Common myeloid progenitor, CD34-positive (primary cell): ENCODE measurements around the gene CEP170B.

Experiments used
- CTCF ChIA-PET: fragments of 350-600 bp; sonication (Branson Sonifier 250); formaldehyde crosslinking; loops from one replicate; lab custom pipeline; 2021; ENCODE audit warnings: antibody characterized with exemption; lab: Charles Lee
- POLR2A ChIA-PET: fragments of 350-600 bp; sonication (Branson Sonifier 250); formaldehyde crosslinking; loops from one replicate; lab custom pipeline; 2021; ENCODE audit warnings: antibody characterized with exemption; lab: Charles Lee
- DNase-seq, 3 donors: peaks; one replicate each; pipeline versions ENCODE4 v3.0.0 to v3.0.0-alpha.2; 2013
- H3K27ac ChIP-seq, 2 experiments: 1 replicate in 1 of 2; 2 replicates in 1 of 2; pipeline ENCODE4 v1.7.0; 2013; ENCODE audit warnings: inconsistent platforms in 2 of 2, low read length in 2 of 2, mild to moderate bottlenecking in 2 of 2, low read depth in 1 of 2, moderate library complexity in 1 of 2; ENCODE audit not compliant: severe bottlenecking in 2 of 2, insufficient read depth in 1 of 2, poor library complexity in 1 of 2
- H3K27me3 ChIP-seq, 5 experiments: replicated peaks in 2 of 5; 1 replicate in 3 of 5; 2 replicates in 2 of 5; pipeline versions ENCODE4 v1.6.1 to v1.7.0; 2013; ENCODE audit warnings: low read length in 4 of 5, mild to moderate bottlenecking in 2 of 5, moderate library complexity in 2 of 5, inconsistent platforms in 1 of 5; ENCODE audit not compliant: insufficient read depth in 5 of 5, control insufficient read depth in 4 of 5
- H3K36me3 ChIP-seq, 4 experiments: 1 replicate in 2 of 4; 2 replicates in 2 of 4; pipeline versions ENCODE4 v1.6.1 to v1.7.0; 2013; ENCODE audit warnings: low read length in 3 of 4, control low read depth in 1 of 4, mild to moderate bottlenecking in 1 of 4; ENCODE audit not compliant: control insufficient read depth in 4 of 4, insufficient read depth in 4 of 4
- H3K4me1 ChIP-seq, 4 experiments: 1 replicate in 3 of 4; 2 replicates in 1 of 4; pipeline versions ENCODE4 v1.6.1 to v1.7.1; 2013; ENCODE audit warnings: low read length in 3 of 4, mild to moderate bottlenecking in 3 of 4, control low read depth in 1 of 4, inconsistent platforms in 1 of 4, moderate library complexity in 1 of 4; ENCODE audit not compliant: control insufficient read depth in 4 of 4, insufficient read depth in 4 of 4; ENCODE audit errors: control extremely low read depth in 1 of 4
- H3K4me3 ChIP-seq, 7 experiments: 1 replicate in 4 of 7; 2 replicates in 3 of 7; pipeline versions ENCODE4 v1.5.1 to v1.7.0; 2013; ENCODE audit warnings: mild to moderate bottlenecking in 7 of 7, low read length in 6 of 7, moderate library complexity in 6 of 7, inconsistent platforms in 2 of 7, low read depth in 2 of 7, control low read depth in 1 of 7; ENCODE audit not compliant: insufficient read depth in 4 of 7, control insufficient read depth in 1 of 7; ENCODE audit errors: extremely low read depth in 1 of 7
- H3K9me3 ChIP-seq, 5 experiments: 1 replicate in 4 of 5; 2 replicates in 1 of 5; pipeline versions ENCODE4 v1.6.1 to v1.7.1; 2013; ENCODE audit warnings: low read length in 4 of 5, mild to moderate bottlenecking in 2 of 5, inconsistent platforms in 1 of 5, low read depth in 1 of 5, moderate library complexity in 1 of 5; ENCODE audit not compliant: control insufficient read depth in 4 of 5, insufficient read depth in 2 of 5; ENCODE audit errors: control extremely low read depth in 1 of 5
- WGBS: methylation state at CpG from one replicate; pipeline ENCODE4 v1.1.5; 2013; ENCODE audit not compliant: insufficient coverage; 5-methylcytosine and 5-hydroxymethylcytosine counted together

The CEP170B gene

DNA sequence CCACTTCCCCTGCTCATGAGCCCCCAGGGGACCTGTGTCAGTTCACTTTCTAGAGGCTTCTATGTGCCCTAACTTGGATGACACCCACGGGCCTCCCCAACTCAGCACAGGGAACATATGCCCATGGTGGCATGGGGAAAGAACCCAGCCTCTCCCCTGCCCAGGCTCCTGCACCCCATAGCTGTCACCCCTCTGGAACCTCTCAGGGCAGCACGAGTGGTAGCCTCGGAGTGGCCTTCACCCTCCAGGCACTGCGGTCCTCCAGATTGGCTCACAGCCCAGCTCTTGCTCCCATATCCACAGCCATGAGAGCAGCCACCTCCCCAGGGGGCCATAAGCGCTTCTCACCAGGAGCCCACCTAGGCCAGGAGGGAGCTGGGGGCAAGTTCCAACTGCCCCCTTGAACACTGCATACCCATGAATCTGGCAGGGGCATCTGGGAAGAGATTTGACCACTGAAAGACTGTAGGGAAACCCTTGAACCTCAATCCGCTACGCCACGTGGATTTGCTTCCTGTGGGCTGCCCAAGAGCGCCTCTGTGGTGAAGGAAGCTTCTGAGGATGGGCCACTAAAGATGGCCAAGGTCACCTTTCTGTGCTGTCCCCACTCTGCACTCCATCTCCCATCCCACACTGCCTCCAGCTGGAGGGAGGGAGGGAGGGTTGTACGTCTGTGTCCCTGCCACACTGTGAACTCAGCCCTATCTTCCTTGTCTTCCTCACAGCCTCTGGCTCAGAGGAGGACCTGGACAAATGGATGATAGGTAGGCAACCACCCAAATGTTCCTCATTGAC is 71.5 kb downstream of the CEP170B start:
- POLR2A ChIA-PET, result no interaction called here
- H3K27me3 ChIP-seq, result peaks cover 0 to 22% (median 0%) of the 10 kb centered on the region in 5 experiments
- H3K27ac ChIP-seq, result no peak overlapping the region
- no peaks in the 10 kb centered on the region for H3K9me3 ChIP-seq
- no peak overlapping the region for H3K4me3 ChIP-seq
- CTCF ChIA-PET, result interaction anchor here (0.8 to 4.9 kb wide), 7 partner anchors 9 to 108 kb away, joined by 4 to 21 read pairs (median 4); partner anchors contain the start of gene PLD4
- no peak for DNase-seq
- no peaks in the 10 kb centered on the region for H3K36me3 ChIP-seq
- H3K4me1 ChIP-seq, result peaks cover 0 to 11% (median 3%) of the 10 kb centered on the region in 4 experiments
- WGBS, result 66% methylated on average over 9 of the region's 10 CpGs

DNA sequence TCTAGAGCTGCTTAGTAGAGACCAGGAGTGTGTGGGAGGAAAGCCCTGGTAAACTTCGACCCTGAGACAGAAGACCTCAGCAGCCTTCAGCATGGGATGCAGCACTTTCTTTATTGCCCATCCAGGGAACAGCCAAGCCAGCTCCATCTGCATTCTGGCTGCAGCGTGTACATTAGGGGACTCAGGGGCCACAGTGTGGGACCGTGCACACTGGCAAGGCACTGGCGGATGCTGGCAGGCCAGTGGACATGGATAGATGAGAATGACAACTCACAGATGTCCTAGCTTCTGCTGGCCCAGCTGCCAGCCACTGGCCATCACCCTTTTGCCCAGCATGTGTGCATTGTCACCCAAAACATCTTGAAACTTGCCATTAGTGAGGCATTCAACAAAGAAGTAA is 72.1 kb downstream of the CEP170B start:
- WGBS, result 88% methylated on average over 4 of the region's 4 CpGs
- peaks cover 0 to 22% (median 0%) of the 10 kb centered on the region in 5 experiments for H3K27me3 ChIP-seq
- CTCF ChIA-PET, result interaction anchor here (1.1 to 4.9 kb wide), 5 partner anchors 12 to 108 kb away, joined by 4 to 21 read pairs (median 4); partner anchors contain the start of gene PLD4

GRCh38 chr14:104937694-104938365 is 72.8 kb downstream of the CEP170B start:
- H3K27ac ChIP-seq, result no peak overlapping the region
- H3K4me3 ChIP-seq, result no peak overlapping the region
- WGBS, result 95% methylated on average over 5 of the region's 11 CpGs
- ChIA-PET CTCF (interaction anchor here (0.6 to 4.9 kb wide), 7 partner anchors 13 to 351 kb away, joined by 3 to 21 read pairs (median 4); partner anchors contain the start of gene PLD4), POLR2A (no interaction called here)
- H3K4me1 ChIP-seq, result peaks cover 0 to 8% (median 3%) of the 10 kb centered on the region in 4 experiments
- DNase-seq, result no peak
- no peaks in the 10 kb centered on the region for H3K9me3 ChIP-seq
- no peaks in the 10 kb centered on the region for H3K36me3 ChIP-seq
- H3K27me3 ChIP-seq, result peaks cover 0 to 22% (median 0%) of the 10 kb centered on the region in 5 experiments

More for the DNA sequence above, 72.1 kb downstream of the CEP170B start:
- no peak for DNase-seq
- Histone ChIP-seq H3K9me3 (no peaks in the 10 kb centered on the region), H3K36me3 (no peaks in the 10 kb centered on the region), H3K4me3 (no peak overlapping the region), H3K27ac (no peak overlapping the region), H3K4me1 (peaks cover 0 to 11% (median 3%) of the 10 kb centered on the region in 4 experiments)
- POLR2A ChIA-PET, result no interaction called here

DNA sequence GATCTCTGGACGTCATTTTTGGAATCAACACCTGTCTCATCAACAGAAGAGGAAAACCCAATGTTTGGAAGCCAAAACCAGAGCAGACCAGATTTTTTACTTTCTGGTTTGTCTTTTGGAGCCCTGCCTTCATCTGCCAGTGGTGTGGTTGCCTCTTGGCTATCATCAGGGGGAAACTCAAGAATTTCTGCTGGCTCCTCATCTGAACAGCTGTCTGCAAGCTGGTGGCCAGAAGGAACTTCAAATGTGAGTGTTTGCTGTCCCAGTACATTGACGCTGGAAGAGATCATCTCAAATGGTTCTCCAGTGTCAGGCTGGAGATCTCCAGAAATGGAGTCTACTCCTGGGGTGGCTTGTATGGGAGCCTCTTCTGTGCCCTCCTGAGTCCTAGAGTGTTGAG is 73.4 kb downstream of the CEP170B start:
- no peaks in the 10 kb centered on the region for H3K9me3 ChIP-seq
- no peak overlapping the region for H3K4me3 ChIP-seq
- ChIA-PET CTCF (interaction anchor here (0.6 to 1.3 kb wide), 2 partner anchors 21 to 351 kb away, joined by 3 to 5 read pairs; no protein-coding TSS in a partner anchor), POLR2A (no interaction called here)
- no peaks in the 10 kb centered on the region for H3K36me3 ChIP-seq
- H3K27ac ChIP-seq, result no peak overlapping the region
- no peak for DNase-seq
- H3K27me3 ChIP-seq, result peaks cover 0 to 22% (median 0%) of the 10 kb centered on the region in 5 experiments
- peaks cover 0 to 5% (median 2%) of the 10 kb centered on the region in 4 experiments for H3K4me1 ChIP-seq
- WGBS, result 100% methylated on average over 2 of the region's 2 CpGs

GRCh38 chr14:104938960-104939359 is 73.9 kb downstream of the CEP170B start:
- ChIA-PET CTCF (interaction anchor here (1.3 kb wide), 1 partner anchor 20 kb away, joined by 5 read pairs; no protein-coding TSS in a partner anchor), POLR2A (interaction anchor here (0.6 kb wide), 1 partner anchor 478 kb away, joined by 3 read pairs; no protein-coding TSS in a partner anchor)
- Histone ChIP-seq H3K4me1 (peaks cover 0 to 5% (median 1%) of the 10 kb centered on the region in 4 experiments), H3K9me3 (no peaks in the 10 kb centered on the region), H3K27me3 (peaks cover 0 to 22% (median 0%) of the 10 kb centered on the region in 5 experiments), H3K36me3 (no peaks in the 10 kb centered on the region), H3K4me3 (no peak overlapping the region), H3K27ac (no peak overlapping the region)
- WGBS, result 100% methylated on average over 1 of the region's 1 CpG
- no peak for DNase-seq

DNA sequence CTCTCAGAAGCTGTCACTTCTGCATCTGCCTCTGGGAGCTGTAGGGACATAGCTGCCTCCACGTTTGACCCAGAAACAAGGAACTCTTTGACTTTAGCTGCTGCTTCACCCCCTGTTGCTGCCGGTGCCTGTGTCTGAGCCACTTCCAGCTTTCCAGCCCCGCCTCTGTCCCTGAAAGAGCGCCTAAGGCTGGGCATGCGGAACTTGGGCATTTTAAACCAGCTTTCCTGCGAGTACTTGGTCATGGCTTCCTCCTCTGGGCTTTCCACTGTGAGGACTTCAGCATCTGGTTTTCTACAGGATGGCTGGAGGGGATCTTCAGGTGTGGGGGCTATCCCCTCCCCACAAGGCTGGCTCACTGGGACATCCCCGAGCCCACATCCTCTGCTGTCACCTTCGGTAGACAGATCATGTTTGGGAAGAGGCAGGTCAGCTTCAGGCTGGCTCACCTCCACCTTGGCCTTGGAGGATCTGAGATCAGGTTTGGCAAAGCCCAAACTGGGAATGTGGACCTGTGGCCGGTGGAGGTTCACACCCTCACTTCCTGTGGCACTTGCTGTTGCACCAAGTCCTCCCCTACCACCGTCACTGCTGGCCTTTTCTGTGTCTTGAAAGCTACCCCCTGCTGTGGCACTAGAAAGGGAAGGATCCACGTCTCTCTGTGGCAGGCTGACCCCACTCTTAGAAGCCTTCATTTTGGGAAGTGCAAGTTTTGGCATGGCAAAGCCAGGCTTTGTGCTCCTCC is 74.8 kb downstream of the CEP170B start:
- H3K27ac ChIP-seq, result no peak overlapping the region
- H3K27me3 ChIP-seq, result peaks cover 0 to 17% (median 0%) of the 10 kb centered on the region in 5 experiments
- no peak overlapping the region for H3K4me3 ChIP-seq
- no peak for DNase-seq
- ChIA-PET POLR2A (interaction anchor here (0.6 kb wide), 1 partner anchor 477 kb away, joined by 3 read pairs; no protein-coding TSS in a partner anchor), CTCF (interaction anchor here (1.0 to 1.5 kb wide), 5 partner anchors 10 to 61 kb away, joined by 3 to 4 read pairs (median 3); no protein-coding TSS in a partner anchor)
- no peaks in the 10 kb centered on the region for H3K9me3 ChIP-seq
- no peaks in the 10 kb centered on the region for H3K4me1 ChIP-seq
- no peaks in the 10 kb centered on the region for H3K36me3 ChIP-seq
- 91% methylated on average over 11 of the region's 11 CpGs for WGBS
